Fibroblast of lung (primary cell): ENCODE measurements around the gene S100B. TPM values are rescaled to one million over a fixed set of nuclear protein-coding genes. Genes with fewer than 3 reads are reported as not detected.

Experiments
- DNase-seq, 2 donors: peaks; one replicate each; pipeline versions ENCODE4 v3.0.0 to v3.0.0-alpha.2; 2010; ENCODE audit warnings: low read depth in 2 of 2
- H2AFZ ChIP-seq: 2 replicates; pipeline ENCODE4 v1.5.1; 2012; ENCODE audit warnings: low read length, control low read depth, inconsistent platforms
- H3K27ac ChIP-seq: 2 replicates; pipeline ENCODE4 v1.5.1; 2011; ENCODE audit warnings: low read length, control low read depth; ENCODE audit not compliant: insufficient read depth
- H3K27me3 ChIP-seq: 2 replicates; pipeline ENCODE4 v1.5.1; 2011; ENCODE audit warnings: mild to moderate bottlenecking, low read length; ENCODE audit not compliant: control insufficient read depth, insufficient read depth
- H3K36me3 ChIP-seq: 2 replicates; pipeline ENCODE4 v1.5.1; 2011; ENCODE audit warnings: low read length; ENCODE audit not compliant: control insufficient read depth, insufficient read depth
- H3K4me1 ChIP-seq: 2 replicates; pipeline ENCODE4 v1.5.1; 2011; ENCODE audit warnings: low read length; ENCODE audit not compliant: control insufficient read depth, insufficient read depth; ENCODE audit errors: extremely low read depth
- H3K4me2 ChIP-seq: 2 replicates; pipeline ENCODE4 v1.5.1; 2011; ENCODE audit warnings: low read length, control low read depth; ENCODE audit not compliant: insufficient read depth; ENCODE audit errors: extremely low read depth
- H3K4me3 ChIP-seq, 4 experiments: fragments of 200-600 bp in 1 of 4; sonication (generic) in 1 of 4; replicated peaks in 1 of 4; 2 replicates each; pipeline ENCODE4 v1.5.1; 2011 to 2016; ENCODE audit warnings: low read length in 4 of 4, low read depth in 3 of 4, mild to moderate bottlenecking in 3 of 4, control low read depth in 2 of 4, inconsistent platforms in 1 of 4, mixed read lengths in 1 of 4; ENCODE audit not compliant: insufficient read depth in 1 of 4; ENCODE audit errors: control extremely low read depth in 1 of 4
- H3K79me2 ChIP-seq: 2 replicates; pipeline ENCODE4 v1.5.1; 2012; ENCODE audit warnings: mild to moderate bottlenecking, low read length, inconsistent platforms; ENCODE audit not compliant: control insufficient read depth, insufficient read depth
- H3K9ac ChIP-seq: 2 replicates; pipeline ENCODE4 v1.5.1; 2011; ENCODE audit warnings: mild to moderate bottlenecking, low read length, control low read depth; ENCODE audit not compliant: insufficient read depth
- H3K9me3 ChIP-seq: 2 replicates; pipeline ENCODE4 v1.5.1; 2012; ENCODE audit warnings: low read depth, low read length; ENCODE audit not compliant: control insufficient read depth, insufficient read depth
- H4K20me1 ChIP-seq: 2 replicates; pipeline ENCODE4 v1.5.1; 2011; ENCODE audit warnings: low read length; ENCODE audit not compliant: control insufficient read depth, insufficient read depth; ENCODE audit errors: extremely low read depth
- EZH2 ChIP-seq: IDR thresholded peaks from 2 replicates; pipeline ENCODE4 v1.5.1; 2012; ENCODE audit warnings: low read length, control low read depth, mild to moderate bottlenecking; ENCODE audit errors: missing control alignments
- polyA plus RNA-seq, 2 donors: library from polyadenylated mRNA; depleted of rRNA in 1 of 2; stranded (reverse) in 1 of 2; unstranded in 1 of 2; fragments of >200 nt; gene quantifications; 2 replicates each; pipeline ENCODE4 v1.2.1, GENCODE V29; 2011 to 2012; ENCODE audit warnings: missing spikeins in 1 of 2
- total RNA-seq: library from RNA; depleted of rRNA; stranded (reverse); fragments of >200 nt; gene quantifications from 2 replicates; pipeline ENCODE4 v1.2.1, GENCODE V29; 2014
- TF ChIP-seq, protein P1 (sequence below), 2 donors: IDR thresholded peaks in 1 of 2; conservative IDR thresholded peaks in 1 of 2; 1 replicate in 1 of 2; 2 replicates in 1 of 2; pipeline ENCODE4 v1.5.1; 2011 to 2012; ENCODE audit warnings: low read length in 2 of 2, control low read depth in 1 of 2, inconsistent platforms in 1 of 2, low read depth in 1 of 2, mild to moderate bottlenecking in 1 of 2

The S100B gene
- total and polyA plus RNA-seq, 2 donors (not counting 1 experiment from before 2014, with no cell fraction given): 2.7 TPM; not detected in 1

DNA sequence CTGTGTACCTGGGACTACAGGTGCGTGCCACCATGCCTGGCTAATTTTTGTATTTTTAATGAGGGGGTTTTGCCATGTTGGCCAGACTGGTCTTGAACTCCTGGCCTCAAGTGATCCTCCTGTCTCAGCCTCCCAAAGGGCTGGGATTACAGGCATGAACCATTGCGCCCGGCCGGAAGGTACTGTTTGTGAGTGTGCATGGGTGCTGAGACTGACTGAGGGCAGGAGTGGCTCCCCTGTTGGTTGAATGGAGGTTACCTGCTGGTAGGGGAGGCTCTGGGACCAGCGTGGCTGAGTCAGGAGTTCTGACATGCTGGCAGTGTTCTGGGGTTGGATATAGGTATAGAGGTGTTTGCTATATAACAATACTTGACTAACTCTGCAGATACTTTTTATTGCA lies 41.0 kb upstream of the S100B start:
- H3K79me2 ChIP-seq: peaks cover 36% of the 10 kb centered on the region

DNA sequence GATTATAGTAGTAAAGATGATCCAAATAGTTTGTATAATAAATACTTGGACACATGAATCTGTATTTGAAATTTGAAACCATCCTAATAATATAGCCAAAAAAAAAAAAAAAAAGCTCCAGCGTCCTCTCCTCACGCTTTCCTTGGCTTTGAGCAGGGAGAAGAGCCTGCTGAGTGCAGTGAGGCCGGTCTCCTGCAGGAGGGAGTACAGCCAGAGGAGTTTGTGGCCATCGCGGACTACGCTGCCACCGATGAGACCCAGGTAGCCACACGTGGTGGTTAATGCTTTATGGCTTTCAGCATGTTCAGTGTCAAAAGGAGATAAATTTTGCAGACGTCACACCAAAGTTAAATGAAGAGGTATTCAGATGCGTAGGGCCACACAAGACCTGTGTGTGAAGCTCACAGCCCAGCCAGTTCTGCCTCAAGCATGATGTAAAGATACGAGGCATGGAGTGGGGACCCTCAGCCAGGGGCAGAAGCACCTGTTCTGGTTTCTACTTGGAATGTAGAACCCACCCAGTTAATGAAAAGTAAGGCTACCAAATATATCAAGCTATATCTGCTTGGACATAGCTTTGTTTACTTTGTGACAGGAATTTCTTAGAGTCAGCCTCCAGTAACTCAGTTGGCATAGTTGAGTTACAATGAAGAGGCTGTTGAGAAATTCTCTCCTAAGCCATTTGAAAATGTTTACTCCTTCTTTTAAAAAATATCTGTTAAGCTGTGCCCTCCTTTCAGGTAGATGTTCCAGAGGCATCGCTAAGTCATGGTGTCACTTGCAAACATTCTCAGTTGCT lies 38.7 kb upstream of the S100B start:
- H4K20me1 ChIP-seq: peaks cover 2% of the 10 kb centered on the region
- H2AFZ ChIP-seq: no peak overlapping the region
- H3K36me3 ChIP-seq: peaks cover 27% of the 10 kb centered on the region
- no peaks in the 10 kb centered on the region for H3K9me3 ChIP-seq
- no peaks in the 10 kb centered on the region for H3K4me1 ChIP-seq
- H3K27me3 ChIP-seq: no peaks in the 10 kb centered on the region
- no peak overlapping the region for H3K9ac ChIP-seq
- no peak for TF ChIP-seq EZH2
- TF ChIP-seq, protein P1, sequence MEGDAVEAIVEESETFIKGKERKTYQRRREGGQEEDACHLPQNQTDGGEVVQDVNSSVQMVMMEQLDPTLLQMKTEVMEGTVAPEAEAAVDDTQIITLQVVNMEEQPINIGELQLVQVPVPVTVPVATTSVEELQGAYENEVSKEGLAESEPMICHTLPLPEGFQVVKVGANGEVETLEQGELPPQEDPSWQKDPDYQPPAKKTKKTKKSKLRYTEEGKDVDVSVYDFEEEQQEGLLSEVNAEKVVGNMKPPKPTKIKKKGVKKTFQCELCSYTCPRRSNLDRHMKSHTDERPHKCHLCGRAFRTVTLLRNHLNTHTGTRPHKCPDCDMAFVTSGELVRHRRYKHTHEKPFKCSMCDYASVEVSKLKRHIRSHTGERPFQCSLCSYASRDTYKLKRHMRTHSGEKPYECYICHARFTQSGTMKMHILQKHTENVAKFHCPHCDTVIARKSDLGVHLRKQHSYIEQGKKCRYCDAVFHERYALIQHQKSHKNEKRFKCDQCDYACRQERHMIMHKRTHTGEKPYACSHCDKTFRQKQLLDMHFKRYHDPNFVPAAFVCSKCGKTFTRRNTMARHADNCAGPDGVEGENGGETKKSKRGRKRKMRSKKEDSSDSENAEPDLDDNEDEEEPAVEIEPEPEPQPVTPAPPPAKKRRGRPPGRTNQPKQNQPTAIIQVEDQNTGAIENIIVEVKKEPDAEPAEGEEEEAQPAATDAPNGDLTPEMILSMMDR (conservative IDR thresholded peaks at IDR 0.05 in 1 of 2, IDR thresholded peaks at IDR 0.05 in 1 of 2; ENCODE audit: low read depth in 1 of 2, low read length in 2 of 2): no peak
- DNase-seq: no peak
- no peak overlapping the region for H3K4me3 ChIP-seq
- peaks cover 37% of the 10 kb centered on the region for H3K79me2 ChIP-seq
- no peak overlapping the region for H3K27ac ChIP-seq
- no peak overlapping the region for H3K4me2 ChIP-seq

More for the DNA sequence above, 41.0 kb upstream of the S100B start:
- DNase-seq: no peak
- Histone ChIP-seq H2AFZ (no peak overlapping the region), H4K20me1 (no peaks in the 10 kb centered on the region), H3K36me3 (peaks cover 47% of the 10 kb centered on the region), H3K27me3 (no peaks in the 10 kb centered on the region), H3K4me1 (no peaks in the 10 kb centered on the region), H3K4me3 (no peak overlapping the region), H3K9me3 (no peaks in the 10 kb centered on the region), H3K4me2 (no peak overlapping the region), H3K9ac (no peak overlapping the region), H3K27ac (no peak overlapping the region)
- TF ChIP-seq, protein P1 (conservative IDR thresholded peaks at IDR 0.05 in 1 of 2, IDR thresholded peaks at IDR 0.05 in 1 of 2; ENCODE audit: low read depth in 1 of 2, low read length in 2 of 2): no peak
- no peak for TF ChIP-seq EZH2

DNA sequence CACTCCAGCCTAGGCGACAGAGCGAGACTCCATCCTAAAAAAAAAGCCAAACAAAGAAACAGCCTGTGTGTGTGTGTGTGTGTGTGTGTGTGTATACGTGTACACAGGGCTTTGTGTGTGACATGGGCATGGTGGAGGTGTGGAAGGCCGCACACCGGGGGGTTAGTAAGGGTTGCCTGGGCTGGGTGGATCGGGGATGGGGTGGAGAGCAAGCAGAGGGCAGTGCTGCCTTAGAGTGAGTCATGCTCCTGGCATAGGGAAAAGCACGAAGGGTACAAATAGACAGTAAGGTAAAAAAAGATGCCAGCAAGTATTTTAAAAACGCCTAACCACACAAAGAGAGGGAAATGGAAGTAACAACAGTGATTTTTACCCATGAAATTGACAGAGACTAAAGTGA lies 36.8 kb upstream of the S100B start:
- Histone ChIP-seq H3K4me1 (peaks cover 4% of the 10 kb centered on the region), H3K9me3 (no peaks in the 10 kb centered on the region), H3K4me3 (no peak overlapping the region), H4K20me1 (peaks cover 4% of the 10 kb centered on the region), H3K4me2 (no peak overlapping the region), H2AFZ (no peak overlapping the region), H3K9ac (no peak overlapping the region), H3K79me2 (peaks cover 47% of the 10 kb centered on the region), H3K27me3 (no peaks in the 10 kb centered on the region), H3K27ac (no peak overlapping the region), H3K36me3 (peaks cover 22% of the 10 kb centered on the region)
- DNase-seq: peak in 1 of 2 donors; percentile 4
- TF ChIP-seq EZH2: no peak
- TF ChIP-seq, protein P1 (conservative IDR thresholded peaks at IDR 0.05 in 1 of 2, IDR thresholded peaks at IDR 0.05 in 1 of 2; ENCODE audit: low read depth in 1 of 2, low read length in 2 of 2): no peak
